ENCODE data around the gene PPY. TPM values are rescaled to one million over a fixed set of nuclear protein-coding genes. Genes with fewer than 3 reads are reported as not detected.

Gene PPY, protein sequence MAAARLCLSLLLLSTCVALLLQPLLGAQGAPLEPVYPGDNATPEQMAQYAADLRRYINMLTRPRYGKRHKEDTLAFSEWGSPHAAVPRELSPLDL
- total RNA-seq (2014; rRNA removed; shearing (Covaris generic)), result not detected in 2 replicates

DNA sequence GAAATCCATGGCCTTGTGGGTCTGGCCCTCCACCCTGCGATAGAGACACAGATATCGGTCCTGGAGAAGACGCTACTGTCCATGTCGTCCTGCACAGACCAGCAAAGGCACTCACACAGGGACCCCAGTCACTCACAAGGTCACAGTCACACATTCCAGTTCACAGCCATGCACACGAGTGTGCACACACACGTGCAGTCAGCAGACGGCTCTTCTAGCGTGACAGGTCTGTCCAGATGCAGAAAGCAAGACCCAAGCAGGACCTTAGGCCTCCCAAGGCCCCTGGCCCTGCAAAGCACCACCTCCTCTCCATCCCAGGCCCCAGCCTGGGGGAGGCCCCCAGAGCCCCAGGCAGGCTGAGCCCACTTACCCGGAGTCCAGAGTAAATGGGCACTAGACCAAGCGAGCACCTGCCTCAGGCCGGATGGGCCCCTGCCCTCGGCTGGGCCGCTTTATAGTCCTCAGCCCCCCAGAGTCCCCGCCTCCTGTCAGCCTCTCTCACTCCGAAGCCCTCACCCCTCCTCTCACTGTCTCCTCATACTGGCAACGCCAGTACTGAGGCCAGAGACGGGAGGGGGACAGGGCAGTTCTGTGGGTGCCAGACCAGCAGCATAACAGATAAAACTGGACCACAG, at the start of gene PPY:
PPY (minus strand) TSS at position 426 of the 635 bp plus-strand sequence. CDS start 822 bp downstream, outside the sequence.
- no peak for DNase-seq
- Histone ChIP-seq H3K36me3 (no peaks in the 10 kb centered on the region), H3K9me3 (replicated peaks) (no peaks in the 10 kb centered on the region), H3K27me3 (peaks cover 22% of the 10 kb centered on the region), H3K27ac (no peak within 1 kb of the TSS), H3K4me1 (peaks cover 11% of the 10 kb centered on the region; the same call in 1 of the 2 replicates), H3K4me3 (no peak within 1 kb of the TSS)

DNA sequence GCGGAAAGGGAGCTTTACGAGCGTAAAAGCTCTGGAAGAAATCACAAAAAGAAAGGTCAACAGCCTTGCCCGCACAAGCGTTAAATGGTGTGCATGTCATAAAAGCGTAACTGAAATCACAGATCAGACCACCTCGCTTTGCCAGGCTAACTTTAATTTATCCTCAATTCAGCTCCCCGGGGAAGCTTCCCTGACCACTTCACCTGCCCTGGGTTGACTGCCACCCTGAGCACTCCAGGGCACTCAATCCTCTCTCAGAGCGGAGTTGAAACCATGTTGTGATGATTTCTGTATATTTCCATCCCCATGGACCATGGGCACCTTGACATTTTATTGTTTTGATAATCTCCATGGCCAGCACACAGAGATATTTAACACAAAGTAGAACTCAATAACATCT, 46.0 kb upstream of the PPY start:
- no peak overlapping the region for H3K27ac ChIP-seq
- no peaks in the 10 kb centered on the region for H3K9me3 ChIP-seq (replicated peaks)
- H3K4me1 ChIP-seq, result no peaks in the 10 kb centered on the region
- no peak for DNase-seq
- peaks cover 14% of the 10 kb centered on the region; the same call in 1 of the 2 replicates for H3K27me3 ChIP-seq
- H3K36me3 ChIP-seq, result no peaks in the 10 kb centered on the region
- no peak overlapping the region for H3K4me3 ChIP-seq

DNA sequence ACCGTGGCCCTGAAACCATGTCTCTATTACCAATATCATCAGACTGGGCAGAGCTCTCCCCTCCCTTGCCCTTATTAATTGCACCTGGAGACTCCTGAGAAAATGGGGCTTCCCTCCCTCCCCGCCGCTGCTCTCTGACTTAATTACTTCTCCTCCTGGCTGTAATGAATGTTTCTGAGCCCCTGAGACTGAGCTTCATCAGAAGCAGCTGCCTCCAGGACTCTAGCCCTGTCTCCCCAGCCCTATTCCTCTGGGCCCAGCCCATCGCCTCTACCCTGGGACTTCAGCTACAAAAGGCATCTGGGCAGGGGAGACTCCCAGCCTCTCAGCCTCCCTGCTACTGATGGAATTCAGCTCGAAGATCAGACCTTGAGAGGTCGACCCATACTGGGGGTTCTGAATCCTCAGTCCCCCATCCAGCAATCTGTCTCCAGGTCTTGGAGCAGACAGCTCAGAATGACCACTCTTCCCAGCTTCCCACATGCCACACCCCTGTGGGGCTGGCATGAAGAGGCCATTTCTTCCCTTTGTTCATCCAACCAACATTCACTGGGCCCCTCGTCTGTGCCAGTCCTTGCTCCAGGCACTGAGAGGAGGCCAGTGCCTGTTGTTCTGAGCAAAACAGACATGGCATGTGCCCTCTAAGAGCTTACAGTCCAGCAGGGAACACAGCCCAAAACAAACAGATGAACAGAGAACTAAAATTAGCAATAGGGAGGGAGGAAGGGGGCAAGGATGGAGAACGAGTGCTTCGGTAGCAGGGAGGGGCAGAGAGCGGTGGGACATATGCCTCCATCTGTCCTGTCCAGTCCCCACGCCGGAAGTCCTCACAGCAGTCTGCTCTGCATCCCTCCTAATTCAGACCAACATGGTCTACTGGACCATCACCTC, 45.1 kb upstream of the PPY start:
- H3K4me1 ChIP-seq, result no peaks in the 10 kb centered on the region
- peaks cover 14% of the 10 kb centered on the region; the same call in 1 of the 2 replicates for H3K27me3 ChIP-seq
- H3K4me3 ChIP-seq, result no peak overlapping the region
- no peak for DNase-seq
- no peaks in the 10 kb centered on the region for H3K36me3 ChIP-seq
- H3K9me3 ChIP-seq (replicated peaks), result no peaks in the 10 kb centered on the region
- no peak overlapping the region for H3K27ac ChIP-seq

DNA sequence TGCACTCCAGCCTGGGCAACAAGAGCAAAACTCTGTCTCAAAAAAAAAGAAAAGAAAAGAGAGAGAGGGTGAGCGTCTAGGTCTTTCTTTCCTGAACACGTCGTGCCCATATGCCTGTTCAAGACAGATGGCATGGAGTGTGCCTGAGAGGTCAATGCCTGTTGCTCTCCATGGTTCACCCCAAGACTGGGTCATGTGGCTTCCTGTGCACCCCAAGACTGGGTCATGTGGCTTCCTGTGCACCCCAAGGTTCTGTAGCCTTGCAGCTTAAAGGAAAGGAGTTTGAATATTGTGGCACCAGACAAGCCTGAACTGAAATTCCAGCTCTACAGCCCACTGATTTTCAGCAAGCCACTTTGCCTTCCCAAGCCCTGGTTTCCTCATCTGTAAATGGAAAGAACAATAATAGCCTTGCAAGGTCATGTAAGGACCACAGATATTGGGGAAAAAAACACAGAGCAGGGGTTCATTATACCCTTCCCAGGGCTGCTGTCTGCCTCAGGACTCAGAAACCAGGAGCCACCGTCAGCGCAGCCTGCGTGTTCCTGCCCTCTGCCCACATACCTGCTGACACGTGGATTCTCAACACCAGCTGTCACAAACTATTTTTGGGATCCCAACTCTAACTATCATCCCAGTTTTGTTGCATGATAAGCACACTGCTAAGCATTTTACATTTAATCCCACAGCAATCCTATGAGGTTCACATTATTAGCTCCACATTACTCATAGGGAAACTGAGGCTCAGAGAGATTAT, 44.1 kb upstream of the PPY start:
- Histone ChIP-seq H3K27me3 (peaks cover 14% of the 10 kb centered on the region; the same call in 1 of the 2 replicates), H3K36me3 (no peaks in the 10 kb centered on the region), H3K4me1 (no peaks in the 10 kb centered on the region), H3K9me3 (replicated peaks) (no peaks in the 10 kb centered on the region), H3K27ac (no peak overlapping the region), H3K4me3 (no peak overlapping the region)
- DNase-seq, result no peak

DNA sequence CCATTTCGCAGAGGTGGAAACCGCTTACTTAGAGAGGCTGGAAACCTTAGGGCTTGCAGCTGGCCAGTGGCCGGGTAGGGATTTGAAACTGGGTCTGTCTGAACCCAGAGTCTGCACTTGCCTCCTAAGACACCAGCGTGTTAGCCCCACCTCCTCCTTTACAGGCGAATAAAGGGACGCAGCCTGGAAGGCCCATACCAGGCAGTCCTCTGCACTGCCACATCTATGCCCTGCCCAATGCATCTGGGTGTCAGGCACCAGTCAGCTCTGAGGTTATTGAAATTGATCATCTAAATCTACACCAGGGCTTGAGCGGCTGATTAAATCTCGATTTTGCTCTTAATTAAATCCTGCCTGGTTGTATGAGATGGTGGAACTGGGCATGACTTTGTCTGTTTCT, 42.2 kb upstream of the PPY start:
- Histone ChIP-seq H3K9me3 (replicated peaks) (no peaks in the 10 kb centered on the region), H3K27ac (no peak overlapping the region), H3K27me3 (peaks cover 21% of the 10 kb centered on the region), H3K4me3 (no peak overlapping the region), H3K4me1 (no peaks in the 10 kb centered on the region), H3K36me3 (no peaks in the 10 kb centered on the region)
- no peak for DNase-seq

DNA sequence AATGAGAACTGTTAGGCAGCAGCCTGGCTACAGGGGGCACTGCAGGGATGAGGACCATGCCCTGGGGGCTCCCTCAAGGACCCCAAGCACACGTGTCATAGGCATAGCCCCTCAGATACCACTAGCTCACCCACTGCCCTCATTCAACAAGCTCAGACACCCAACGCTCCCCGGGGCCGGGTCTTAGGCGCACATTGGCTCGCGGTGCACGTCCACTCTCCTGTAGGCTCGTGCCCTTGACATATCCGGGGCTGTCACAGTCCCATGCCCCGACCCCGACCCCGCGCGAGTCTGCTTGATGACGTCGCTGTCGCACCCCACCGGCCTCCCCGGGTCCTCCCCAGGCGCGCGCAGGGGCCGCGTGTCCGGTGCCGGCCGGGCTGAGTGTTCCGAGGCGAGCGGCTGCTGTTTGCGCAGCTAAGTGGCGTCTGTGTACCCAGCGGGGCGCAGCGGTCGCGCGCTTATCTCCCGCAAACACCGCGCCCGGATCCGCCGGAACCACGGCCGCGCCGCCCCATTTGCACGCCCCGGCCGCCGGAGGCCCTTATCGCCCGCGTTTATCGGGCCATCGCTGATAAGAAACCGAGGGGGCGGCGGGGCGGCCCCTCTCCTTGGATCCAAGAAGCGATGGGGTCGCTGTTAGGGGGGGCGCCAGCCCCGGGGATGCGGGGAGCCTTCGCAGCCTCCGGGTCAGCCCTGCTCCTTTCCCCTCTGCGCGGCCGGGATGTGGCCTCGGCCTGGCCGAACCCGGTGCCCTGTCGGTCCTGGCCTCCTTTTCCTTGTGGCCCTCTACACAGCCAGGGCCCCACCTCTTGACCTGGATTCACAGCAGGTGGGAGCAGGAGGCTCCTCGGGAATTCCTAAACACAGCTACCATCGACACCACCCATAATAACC, 41.5 kb upstream of the PPY start:
- Histone ChIP-seq H3K9me3 (replicated peaks) (no peaks in the 10 kb centered on the region), H3K4me1 (no peaks in the 10 kb centered on the region), H3K36me3 (no peaks in the 10 kb centered on the region), H3K27ac (no peak overlapping the region), H3K4me3 (no peak overlapping the region), H3K27me3 (peaks cover 29% of the 10 kb centered on the region)
- no peak for DNase-seq

DNA sequence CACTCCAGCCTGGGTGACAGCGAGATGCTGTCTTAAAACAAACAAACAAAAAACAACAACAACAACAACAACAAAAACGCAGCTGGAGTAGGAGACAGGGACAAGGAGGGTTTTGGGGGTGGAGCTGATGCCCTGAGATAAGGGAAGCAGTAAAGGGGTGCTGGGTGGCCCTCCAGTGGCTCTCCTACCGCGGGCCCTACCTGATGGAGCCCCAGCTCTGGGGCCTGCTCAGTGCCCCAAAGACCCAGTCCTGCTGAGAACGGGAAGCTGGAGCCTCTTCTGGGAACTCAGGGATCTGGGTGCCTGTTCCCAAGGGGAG, 40.9 kb upstream of the PPY start:
- DNase-seq, result no peak
- H3K27me3 ChIP-seq, result peaks cover 29% of the 10 kb centered on the region

DNA sequence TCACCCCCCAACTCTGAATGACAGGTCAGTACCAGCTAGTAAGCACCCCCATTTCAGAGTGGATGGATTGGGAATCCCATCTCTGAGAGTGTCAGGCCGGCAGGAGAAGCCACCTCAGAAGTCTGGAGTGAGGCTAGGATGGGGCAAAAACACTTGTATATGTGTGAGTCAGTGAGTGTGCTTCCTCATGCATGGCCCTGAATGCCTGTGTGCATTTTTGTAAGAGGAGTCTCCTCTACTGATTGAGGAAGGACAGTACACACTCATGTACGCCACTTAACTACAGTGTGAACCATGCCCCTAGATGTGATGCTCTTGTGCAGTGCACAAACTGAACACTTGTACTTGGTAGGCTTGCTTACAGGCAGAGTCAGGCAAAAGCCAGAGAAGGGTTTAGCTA, 39.9 kb upstream of the PPY start:
- Histone ChIP-seq H3K27ac (no peak overlapping the region), H3K4me3 (no peak overlapping the region), H3K36me3 (no peaks in the 10 kb centered on the region), H3K4me1 (no peaks in the 10 kb centered on the region), H3K9me3 (replicated peaks) (no peaks in the 10 kb centered on the region), H3K27me3 (peaks cover 29% of the 10 kb centered on the region)
- DNase-seq, result no peak

More for the DNA sequence above, 40.9 kb upstream of the PPY start:
- Histone ChIP-seq H3K4me1 (no peaks in the 10 kb centered on the region), H3K4me3 (no peak overlapping the region), H3K36me3 (no peaks in the 10 kb centered on the region), H3K9me3 (replicated peaks) (no peaks in the 10 kb centered on the region), H3K27ac (no peak overlapping the region)

DNA sequence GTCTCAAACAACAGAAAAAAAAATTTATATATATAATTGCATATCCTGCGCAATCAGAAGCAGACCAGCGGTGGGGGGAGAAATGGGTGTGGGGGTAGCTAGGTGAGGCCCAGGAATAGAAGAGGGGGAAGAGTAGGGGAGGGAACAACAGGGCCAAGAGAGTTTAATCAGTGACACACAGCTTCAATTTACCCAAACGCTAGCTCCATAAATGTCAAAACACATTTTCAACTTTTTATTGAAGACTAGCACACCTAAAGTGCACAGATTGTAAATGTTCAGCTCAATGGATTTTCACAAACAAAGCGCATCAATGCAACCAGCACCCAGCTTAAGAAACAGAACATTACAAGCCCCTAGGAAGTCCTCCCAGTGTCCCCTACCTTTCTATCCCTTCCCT, 37.4 kb upstream of the PPY start:
- Histone ChIP-seq H3K4me3 (no peak overlapping the region), H3K9me3 (replicated peaks) (no peaks in the 10 kb centered on the region), H3K27me3 (peaks cover 15% of the 10 kb centered on the region), H3K27ac (no peak overlapping the region), H3K36me3 (no peaks in the 10 kb centered on the region), H3K4me1 (no peaks in the 10 kb centered on the region)
- no peak for DNase-seq

DNA sequence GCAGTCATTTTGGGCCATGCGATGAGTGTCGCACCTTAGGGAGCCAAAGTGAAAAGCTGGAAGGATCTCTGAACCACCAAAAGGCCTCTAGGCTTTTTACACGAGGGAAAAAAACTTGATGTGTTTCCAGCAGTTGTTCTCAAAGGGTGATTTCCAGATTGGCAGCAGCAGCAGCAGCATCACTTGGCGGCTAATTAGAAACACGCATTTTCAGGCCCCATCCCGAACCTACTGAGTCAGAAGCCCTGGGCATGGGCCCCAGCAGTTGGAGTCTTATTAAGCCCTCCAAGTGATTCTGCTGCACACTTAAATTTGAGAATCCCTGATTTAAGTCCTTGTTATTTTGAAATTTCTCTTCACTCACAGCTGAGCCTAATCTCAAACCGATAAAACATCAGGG, 36.7 kb upstream of the PPY start:
- Histone ChIP-seq H3K4me1 (no peaks in the 10 kb centered on the region), H3K27me3 (peaks cover 15% of the 10 kb centered on the region), H3K4me3 (no peak overlapping the region), H3K27ac (no peak overlapping the region), H3K36me3 (no peaks in the 10 kb centered on the region), H3K9me3 (replicated peaks) (no peaks in the 10 kb centered on the region)
- no peak for DNase-seq

DNA sequence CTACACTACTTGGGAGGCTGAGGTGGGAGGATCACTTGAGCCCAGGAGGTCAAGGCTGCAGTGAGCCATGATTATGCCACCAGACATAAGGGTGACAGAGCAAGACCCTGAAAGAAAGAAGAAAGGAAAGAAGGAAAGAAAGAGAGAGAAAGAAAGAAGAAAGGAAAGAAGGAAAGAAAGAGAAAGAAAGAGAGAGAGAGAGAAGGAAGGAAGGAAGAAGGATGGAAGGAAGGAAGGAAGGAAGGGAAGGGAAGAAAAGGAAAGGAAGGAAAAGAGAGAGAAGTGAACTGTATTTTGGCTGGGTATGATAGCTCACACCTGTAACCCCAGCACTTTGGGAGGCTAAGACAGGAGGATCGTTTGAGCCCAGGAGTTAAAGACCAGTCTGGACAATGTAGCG, 35.8 kb upstream of the PPY start:
- H3K27ac ChIP-seq, result no peak overlapping the region
- no peaks in the 10 kb centered on the region for H3K9me3 ChIP-seq (replicated peaks)
- no peaks in the 10 kb centered on the region for H3K36me3 ChIP-seq
- peaks cover 19% of the 10 kb centered on the region for H3K27me3 ChIP-seq
- DNase-seq, result no peak
- H3K4me1 ChIP-seq, result no peaks in the 10 kb centered on the region
- no peak overlapping the region for H3K4me3 ChIP-seq

DNA sequence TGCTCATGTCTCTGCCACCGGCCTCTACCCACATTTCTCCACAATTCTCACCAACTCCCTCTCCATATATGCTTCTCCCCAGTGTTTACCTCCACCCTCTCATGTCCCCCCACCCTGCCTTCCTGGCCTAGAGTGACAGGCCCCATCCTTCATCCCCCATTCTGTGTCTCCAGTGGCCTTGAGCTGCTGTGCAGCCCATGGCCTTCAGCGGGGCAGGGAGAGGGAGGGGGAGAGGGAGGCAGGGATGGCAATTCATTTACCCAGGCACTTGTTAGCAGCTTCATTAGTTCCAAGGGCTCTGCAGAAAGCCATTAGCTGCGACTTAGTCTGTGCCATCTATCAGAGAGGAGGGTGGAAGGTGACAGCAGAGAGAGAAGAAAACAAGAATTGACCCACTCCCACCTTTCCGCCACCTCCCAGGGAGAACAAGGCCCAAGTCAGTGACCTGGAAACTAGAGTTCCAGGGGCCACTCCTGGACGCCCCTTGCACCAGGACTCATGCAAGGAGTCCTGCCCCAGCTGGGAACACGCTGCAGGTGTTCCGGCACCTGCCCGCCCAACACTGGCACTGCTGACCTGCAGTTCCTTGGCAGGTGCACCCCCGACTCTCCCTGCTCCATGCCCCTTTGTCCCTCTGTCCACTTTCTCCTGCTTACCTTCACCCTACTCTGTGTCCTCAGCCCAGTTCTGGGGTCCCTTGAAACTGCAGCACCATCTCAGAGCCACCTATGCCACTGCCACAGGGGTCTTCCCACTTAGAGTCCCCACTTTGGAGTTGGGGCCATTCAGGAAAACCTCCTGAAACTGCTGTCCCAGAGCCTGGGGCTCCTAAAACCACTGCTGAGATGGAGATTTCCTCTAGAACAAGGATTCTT, 34.9 kb upstream of the PPY start:
- H3K4me3 ChIP-seq, result no peak overlapping the region
- peaks cover 19% of the 10 kb centered on the region for H3K27me3 ChIP-seq
- H3K9me3 ChIP-seq (replicated peaks), result no peaks in the 10 kb centered on the region
- DNase-seq, result no peak
- H3K36me3 ChIP-seq, result no peaks in the 10 kb centered on the region
- H3K4me1 ChIP-seq, result no peaks in the 10 kb centered on the region
- H3K27ac ChIP-seq, result no peak overlapping the region

DNA sequence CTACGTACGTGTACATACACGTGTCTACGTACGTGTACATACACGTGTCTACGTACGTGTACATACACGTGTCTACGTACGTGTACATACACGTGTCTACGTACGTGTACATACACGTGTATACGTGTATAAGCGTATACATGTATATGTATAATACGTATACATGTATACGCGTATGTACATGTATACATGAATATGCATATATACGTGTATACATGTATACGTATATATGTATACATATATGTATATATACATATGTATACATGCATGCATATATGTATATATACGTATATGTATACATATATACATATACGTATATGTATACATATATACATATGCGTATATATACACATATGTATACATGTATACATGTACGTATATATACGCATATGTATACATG, 33.6 kb upstream of the PPY start:
- no peak overlapping the region for H3K4me3 ChIP-seq

More for the DNA sequence above, 33.6 kb upstream of the PPY start:
- no peaks in the 10 kb centered on the region for H3K4me1 ChIP-seq
- no peak for DNase-seq
- no peaks in the 10 kb centered on the region for H3K9me3 ChIP-seq (replicated peaks)
- H3K36me3 ChIP-seq, result no peaks in the 10 kb centered on the region
- no peak overlapping the region for H3K27ac ChIP-seq
- peaks cover 19% of the 10 kb centered on the region for H3K27me3 ChIP-seq
